Transverse colon (tissue), 4 donors: ENCODE data around the gene GHRHR.

ENCODE experiments used
- POLR2AphosphoS5 ChIP-seq, 3 donors: sonication (generic); formaldehyde crosslinking; IDR thresholded peaks; one replicate each; pipeline ENCODE4 v1.6.1; 2016; ENCODE audit warnings: antibody characterized with exemption in 3 of 3
- TF ChIP-seq, protein P1 (sequence below), 5 experiments: fragments of 200-600 bp in 3 of 5; fragments of 450-650 bp in 2 of 5; sonication (generic) in 3 of 5; IDR thresholded peaks; 1 replicate in 2 of 5; 2 replicates in 3 of 5; pipeline ENCODE4 v1.5.1; 2016 to 2017; ENCODE audit warnings: antibody characterized with exemption in 5 of 5, inconsistent platforms in 3 of 5, mild to moderate bottlenecking in 2 of 5, moderate library complexity in 1 of 5

DNA sequence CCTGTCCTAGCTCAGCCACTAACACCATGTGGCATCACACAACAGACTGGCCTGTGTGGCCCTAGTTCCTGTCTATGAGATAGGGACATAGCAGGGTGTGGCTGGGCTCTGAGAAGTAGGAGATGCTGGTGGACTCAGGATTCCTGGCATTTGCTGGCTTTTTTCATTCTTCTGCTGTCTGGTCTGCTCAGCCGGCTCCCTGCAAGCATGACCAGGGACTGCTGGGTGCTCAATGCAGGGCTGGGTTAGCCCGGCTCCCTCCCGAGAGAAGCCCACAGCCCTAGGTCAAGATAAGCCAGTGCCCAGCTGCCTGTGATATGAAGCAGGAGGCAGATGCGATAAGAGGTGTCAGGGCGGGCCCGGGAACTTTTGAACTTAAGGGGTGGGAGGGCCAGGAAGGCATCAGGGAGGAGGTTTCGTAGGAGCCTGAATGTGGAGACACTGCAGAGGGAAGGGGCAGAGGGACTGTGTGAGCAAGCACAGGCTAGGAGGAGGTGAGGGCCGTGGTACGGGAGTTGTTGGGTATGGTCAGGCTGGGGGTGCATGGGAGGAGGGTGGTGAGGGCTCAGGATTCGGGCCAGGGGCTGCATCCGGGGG is 48.6 kb upstream of the GHRHR start:
- TF ChIP-seq, protein P1, sequence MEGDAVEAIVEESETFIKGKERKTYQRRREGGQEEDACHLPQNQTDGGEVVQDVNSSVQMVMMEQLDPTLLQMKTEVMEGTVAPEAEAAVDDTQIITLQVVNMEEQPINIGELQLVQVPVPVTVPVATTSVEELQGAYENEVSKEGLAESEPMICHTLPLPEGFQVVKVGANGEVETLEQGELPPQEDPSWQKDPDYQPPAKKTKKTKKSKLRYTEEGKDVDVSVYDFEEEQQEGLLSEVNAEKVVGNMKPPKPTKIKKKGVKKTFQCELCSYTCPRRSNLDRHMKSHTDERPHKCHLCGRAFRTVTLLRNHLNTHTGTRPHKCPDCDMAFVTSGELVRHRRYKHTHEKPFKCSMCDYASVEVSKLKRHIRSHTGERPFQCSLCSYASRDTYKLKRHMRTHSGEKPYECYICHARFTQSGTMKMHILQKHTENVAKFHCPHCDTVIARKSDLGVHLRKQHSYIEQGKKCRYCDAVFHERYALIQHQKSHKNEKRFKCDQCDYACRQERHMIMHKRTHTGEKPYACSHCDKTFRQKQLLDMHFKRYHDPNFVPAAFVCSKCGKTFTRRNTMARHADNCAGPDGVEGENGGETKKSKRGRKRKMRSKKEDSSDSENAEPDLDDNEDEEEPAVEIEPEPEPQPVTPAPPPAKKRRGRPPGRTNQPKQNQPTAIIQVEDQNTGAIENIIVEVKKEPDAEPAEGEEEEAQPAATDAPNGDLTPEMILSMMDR (IDR thresholded peaks at IDR 0.05), result no peak
- TF ChIP-seq POLR2AphosphoS5 (IDR thresholded peaks at IDR 0.05), result no peak
